Endodermal cell (in vitro differentiated cells): ENCODE results near the gene PCTP. TPM values are rescaled to one million over a fixed set of nuclear protein-coding genes. Genes with fewer than 3 reads are reported as not detected.
A peak's percentile ranks its signal among the peaks of the same experiment; 100 is the strongest.

Experiments used
- DNase-seq: peaks from one replicate; pipeline ENCODE4 v3.0.0-alpha.2; 2017
- H3K27ac ChIP-seq: 2 replicates; pipeline ENCODE4 v1.5.1; 2013; ENCODE audit warnings: mild to moderate bottlenecking, low read depth, low read length, moderate library complexity
- H3K27me3 ChIP-seq: 2 replicates; pipeline ENCODE4 v1.6.1; 2013; ENCODE audit warnings: mild to moderate bottlenecking, low read length, moderate library complexity; ENCODE audit not compliant: insufficient read depth, control insufficient read depth, poor library complexity, severe bottlenecking
- H3K36me3 ChIP-seq: 2 replicates; pipeline ENCODE4 v1.7.0; 2013; ENCODE audit warnings: mild to moderate bottlenecking, low read length, moderate library complexity; ENCODE audit not compliant: control insufficient read depth, insufficient read depth
- H3K4me1 ChIP-seq: one replicate; pipeline ENCODE4 v1.7.0; 2013; ENCODE audit warnings: low read length; ENCODE audit not compliant: control insufficient read depth, insufficient read depth
- H3K4me3 ChIP-seq: 2 replicates; pipeline ENCODE4 v1.5.1; 2013; ENCODE audit warnings: mild to moderate bottlenecking, low read length, moderate library complexity
- H3K9ac ChIP-seq: 2 replicates; pipeline ENCODE4 v1.6.1; 2013; ENCODE audit warnings: mild to moderate bottlenecking, low read length, moderate library complexity; ENCODE audit not compliant: poor library complexity, severe bottlenecking; ENCODE audit errors: extremely low read depth
- H3K9me3 ChIP-seq: 2 replicates; pipeline ENCODE4 v1.6.1; 2013; ENCODE audit warnings: mild to moderate bottlenecking, low read length, moderate library complexity; ENCODE audit not compliant: control insufficient read depth
- H3K27ac Mint-ChIP-seq: 2 replicates; pipeline ENCODE4 v1.8.0; 2020; ENCODE audit warnings: mixed read lengths
- H3K27me3 Mint-ChIP-seq: 2 replicates; pipeline ENCODE4 v1.8.0; 2021; ENCODE audit warnings: mild to moderate bottlenecking, mixed read lengths; ENCODE audit not compliant: insufficient read depth
- H3K36me3 Mint-ChIP-seq: 2 replicates; pipeline ENCODE4 v1.8.0; 2020; ENCODE audit warnings: low read depth, mixed read lengths
- H3K4me1 Mint-ChIP-seq: 2 replicates; pipeline ENCODE4 v1.8.0; 2020; ENCODE audit warnings: mixed read lengths
- H3K4me3 Mint-ChIP-seq: 2 replicates; pipeline ENCODE4 v1.8.0; 2020; ENCODE audit warnings: mild to moderate bottlenecking, moderate library complexity, mixed read lengths
- H3K9me3 Mint-ChIP-seq: 2 replicates; pipeline ENCODE4 v1.8.0; 2020; ENCODE audit warnings: mild to moderate bottlenecking, mixed read lengths
- CTCF ChIP-seq: fragments of 200-600 bp; sonication (generic); conservative IDR thresholded peaks from 2 replicates; pipeline ENCODE4 v1.5.0; 2021; ENCODE audit warnings: antibody characterized with exemption, mild to moderate bottlenecking
- WGBS, 2 experiments: methylation state at CpG; one replicate each; pipeline versions ENCODE4 v1.1.5 to v1.1.7; 2013; ENCODE audit warnings: missing lambda C conversion rate in 2 of 2, mixed read lengths in 1 of 2; ENCODE audit not compliant: insufficient coverage in 1 of 2, insufficient read length in 1 of 2; 5-methylcytosine and 5-hydroxymethylcytosine counted together
- total RNA-seq, 2 donors: library from RNA; stranded (reverse); fragmentation: NEBNext Ultra II Directional in 1 of 2; extraction: Animal tissue kit (Norgen Biotek cat#: 25700) in 1 of 2; gene quantifications; 2 replicates in 1 of 2; 3 replicates in 1 of 2; pipeline ENCODE4 v1.2.1, GENCODE V29; 2021

Gene PCTP
- total RNA-seq, 2 donors from 2014 or later: 29.0 to 47.2 TPM

DNA sequence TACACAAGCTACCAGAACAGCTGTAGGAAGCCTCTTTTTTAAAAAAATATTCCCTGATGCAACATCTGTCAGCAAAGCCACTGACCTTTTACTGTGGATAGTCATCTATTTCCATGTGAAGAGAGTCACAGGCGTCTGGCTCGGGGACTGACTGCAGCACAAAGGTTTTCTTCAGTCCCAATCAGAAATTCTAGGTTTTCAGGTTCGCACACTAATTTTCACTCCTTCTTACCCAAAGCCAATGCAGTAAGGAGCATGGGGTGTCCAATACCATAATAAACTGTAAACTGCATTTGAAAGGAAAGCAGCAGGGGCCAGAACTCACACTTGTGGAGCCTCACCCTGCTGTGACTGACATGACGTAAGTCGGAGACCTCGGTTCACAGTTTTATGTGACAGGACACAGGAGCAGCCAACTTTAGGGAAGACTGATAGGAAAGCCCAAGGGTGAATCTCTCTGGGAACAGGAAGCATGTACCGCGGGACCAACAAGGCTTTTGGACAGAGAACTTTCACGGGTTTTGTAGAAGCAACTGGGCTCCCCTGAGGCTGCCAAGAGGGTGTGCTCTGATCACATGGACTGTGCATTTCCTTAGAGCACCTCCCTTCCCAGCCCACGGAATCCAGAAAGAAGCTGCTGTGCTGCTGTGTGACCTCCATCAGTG, 19.1 kb upstream of the PCTP start:
- Mint-ChIP-seq H3K4me1 (peaks cover 35% of the 10 kb centered on the region), H3K9me3 (no peaks in the 10 kb centered on the region), H3K36me3 (no peaks in the 10 kb centered on the region), H3K27ac (no peak overlapping the region), H3K4me3 (no peak overlapping the region), H3K27me3 (no peaks in the 10 kb centered on the region)
- Histone ChIP-seq H3K27me3 (no peaks in the 10 kb centered on the region), H3K36me3 (no peaks in the 10 kb centered on the region), H3K27ac (no peak overlapping the region), H3K9me3 (no peaks in the 10 kb centered on the region), H3K4me3 (no peak overlapping the region), H3K9ac (no peak overlapping the region), H3K4me1 (peaks cover 15% of the 10 kb centered on the region)
- WGBS, 2 experiments: 41 to 54% methylated on average over 7 to 10 of the region's 10 CpGs
- DNase-seq: peak; percentile 67
- TF ChIP-seq CTCF: no peak

- Mint-ChIP-seq H3K4me3 (no peak overlapping the region), H3K27me3 (no peaks in the 10 kb centered on the region), H3K36me3 (no peaks in the 10 kb centered on the region), H3K4me1 (peaks cover 29% of the 10 kb centered on the region), H3K27ac (no peak overlapping the region), H3K9me3 (no peaks in the 10 kb centered on the region)
- Histone ChIP-seq H3K9ac (no peak overlapping the region), H3K4me3 (no peak overlapping the region), H3K27ac (no peak overlapping the region), H3K4me1 (peaks cover 15% of the 10 kb centered on the region), H3K36me3 (no peaks in the 10 kb centered on the region), H3K9me3 (no peaks in the 10 kb centered on the region), H3K27me3 (no peaks in the 10 kb centered on the region)
- no peak for TF ChIP-seq CTCF
- WGBS, 2 experiments: 13 to 50% methylated on average over 3 to 4 of the region's 4 CpGs
- peak; percentile 69 for DNase-seq
Observed at GRCh38 chr17:55734128-55734781, 16.6 kb upstream of the PCTP start.

DNA sequence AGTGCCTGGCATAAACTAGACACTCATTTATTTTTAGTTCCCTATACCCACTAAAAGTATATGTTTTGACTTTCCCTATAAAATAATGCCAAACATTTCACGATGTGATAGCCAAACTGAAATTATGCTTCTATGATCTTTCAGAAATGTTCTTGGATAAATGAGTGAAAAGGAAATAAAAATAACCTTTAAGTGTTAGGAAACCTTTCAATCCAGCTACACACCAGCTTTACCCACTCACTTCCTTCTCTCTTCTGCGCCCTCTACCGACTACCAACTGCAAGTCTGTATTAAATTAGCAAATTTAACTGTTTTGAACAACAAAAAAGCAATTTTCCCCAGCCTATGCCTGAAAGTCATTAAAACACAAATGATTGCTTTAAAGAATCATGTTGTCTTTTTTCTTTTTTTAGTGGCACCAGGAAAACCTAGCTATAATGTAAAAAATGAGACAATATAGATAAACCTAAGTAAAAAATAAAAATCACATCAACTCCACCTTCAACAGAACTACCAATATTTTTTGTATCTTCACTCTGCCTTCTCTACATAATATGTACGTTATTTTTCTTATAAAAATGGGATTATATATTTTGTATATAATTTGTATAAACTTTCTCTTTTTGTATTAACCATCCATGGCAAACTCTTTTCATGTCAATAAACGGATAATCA, 15.0 kb upstream of the PCTP start:
- H3K27me3 Mint-ChIP-seq: no peaks in the 10 kb centered on the region
- H3K27ac Mint-ChIP-seq: no peak overlapping the region
- Histone ChIP-seq H3K9me3 (no peaks in the 10 kb centered on the region), H3K4me1 (peaks cover 13% of the 10 kb centered on the region), H3K27me3 (no peaks in the 10 kb centered on the region), H3K4me3 (no peak overlapping the region), H3K36me3 (no peaks in the 10 kb centered on the region), H3K9ac (no peak overlapping the region), H3K27ac (no peak overlapping the region)
- H3K9me3 Mint-ChIP-seq: no peaks in the 10 kb centered on the region
- H3K4me3 Mint-ChIP-seq: no peak overlapping the region
- peak; percentile 86 for TF ChIP-seq CTCF
- WGBS, 2 experiments: 25 to 100% methylated on average over 1 to 4 of the region's 5 CpGs
- H3K4me1 Mint-ChIP-seq: peaks cover 24% of the 10 kb centered on the region
- DNase-seq: no peak
- H3K36me3 Mint-ChIP-seq: no peaks in the 10 kb centered on the region
